Activated CD8-positive, alpha-beta memory T cell treated with anti-CD3 and anti-CD28 coated beads for 36 hours (primary cell): Measurements from ENCODE around the gene ZNF616. TPM values are rescaled to one million over a fixed set of nuclear protein-coding genes. Genes with fewer than 3 reads are reported as not detected.
"Not testable (repeated sequence)": the region's sequence is repeated elsewhere in the genome, so short reads cannot be mapped to it uniquely, and the experiment has no call there.

Source experiments
- CTCF ChIA-PET: fragments of 350-600 bp; sonication (Branson Sonifier 250); formaldehyde crosslinking; loops from one replicate; lab custom pipeline; 2021; ENCODE audit warnings: antibody characterized with exemption; lab: Charles Lee
- POLR2A ChIA-PET: fragments of 350-600 bp; sonication (Branson Sonifier 250); formaldehyde crosslinking; loops from one replicate; lab custom pipeline; 2021; ENCODE audit warnings: antibody characterized with exemption; lab: Charles Lee
- total RNA-seq, 2 experiments: library from RNA; stranded (reverse); gene quantifications; one replicate each; pipeline ENCODE4 v1.2.3, GENCODE V29; 2021

The ZNF616 gene
- total RNA-seq, 2 experiments from 2014 or later: 10.2 to 10.8 TPM

DNA sequence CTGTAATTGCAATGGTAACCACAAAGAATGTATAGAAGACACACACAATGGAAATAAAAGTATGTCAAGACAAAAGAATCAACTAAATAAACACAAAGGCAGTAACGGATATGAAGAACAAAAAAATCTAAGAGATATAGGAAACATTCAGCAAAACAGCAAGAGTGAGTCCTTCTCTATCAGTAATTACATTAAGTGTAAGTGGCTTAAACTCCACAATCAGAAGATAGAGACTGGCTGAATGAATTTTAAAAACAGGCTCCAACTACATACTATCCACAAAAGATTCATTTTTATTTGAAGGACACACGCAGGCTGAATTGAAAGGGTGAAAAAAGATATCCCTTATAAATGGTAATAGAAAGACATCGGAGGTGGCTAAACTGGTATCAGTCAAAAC is 19.5 kb downstream of the ZNF616 start:
- CTCF ChIA-PET: no interaction called here
- POLR2A ChIA-PET: no interaction called here

DNA sequence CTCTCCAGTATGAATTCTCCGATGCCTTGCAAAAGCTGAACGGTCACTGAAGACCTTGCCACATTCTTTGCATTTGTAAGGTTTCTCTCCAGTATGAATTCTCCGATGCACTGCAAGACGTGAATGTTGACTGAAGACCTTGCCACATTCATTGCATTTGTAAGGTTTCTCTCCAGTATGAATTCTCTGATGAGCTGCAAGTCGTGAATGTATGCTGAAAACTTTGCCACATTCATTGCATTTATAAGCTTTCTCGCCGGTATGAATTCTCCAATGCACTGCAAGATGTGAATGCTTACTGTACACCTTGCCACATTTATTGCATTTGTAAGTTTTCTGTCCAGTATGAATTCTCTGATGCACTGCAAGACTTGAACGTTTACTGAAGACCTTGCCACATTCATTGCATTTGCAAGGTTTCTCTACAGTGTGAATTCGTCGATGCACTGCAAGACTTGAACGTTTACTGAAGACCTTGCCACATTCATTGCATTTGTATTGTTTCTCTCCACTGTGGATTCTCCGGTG is 24.1 kb downstream of the ZNF616 start:
- POLR2A ChIA-PET: no interaction called here
- CTCF ChIA-PET: no interaction called here

DNA sequence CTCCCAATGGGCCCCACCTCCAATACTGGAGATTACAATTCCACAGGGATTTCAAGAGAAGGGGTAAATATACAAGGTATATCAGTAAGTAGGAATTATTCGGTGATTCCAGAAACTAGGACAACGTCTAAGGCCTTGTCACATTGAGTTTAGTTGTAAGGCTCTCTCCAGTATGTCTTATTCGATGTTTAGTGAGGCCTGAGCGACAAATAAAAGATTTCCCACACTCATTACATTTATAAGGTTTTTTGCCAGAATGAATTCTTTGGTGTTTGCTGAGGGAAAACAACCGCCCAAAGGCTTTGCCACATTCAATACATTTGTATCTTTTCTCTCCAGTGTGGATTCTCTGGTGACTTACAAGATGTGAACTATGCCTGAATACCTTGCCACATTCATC is 25.0 kb downstream of the ZNF616 start:
- CTCF ChIA-PET: no interaction called here
- POLR2A ChIA-PET: no interaction called here

DNA sequence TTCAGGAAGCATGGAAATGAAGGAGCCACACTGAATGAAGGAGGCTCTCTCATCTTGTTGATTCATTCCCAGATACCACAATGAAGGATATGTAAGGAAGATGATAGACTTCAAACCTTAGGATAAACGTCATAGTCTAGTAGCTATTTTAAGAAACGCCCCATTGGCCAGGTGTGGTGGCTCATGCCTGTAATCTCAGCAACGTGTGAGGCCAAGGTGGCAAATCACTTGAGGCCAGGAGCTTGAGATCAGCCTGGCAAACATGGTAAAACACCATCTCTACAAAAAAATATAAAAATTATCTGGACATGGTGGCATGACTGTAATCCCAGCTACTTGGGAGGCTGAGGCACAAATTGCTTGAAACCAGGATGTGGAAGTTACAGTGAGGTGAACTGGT is 27.1 kb downstream of the ZNF616 start:
- CTCF ChIA-PET: no interaction called here
- POLR2A ChIA-PET: no interaction called here

- ChIA-PET CTCF (no interaction called here), POLR2A (no interaction called here)
These were observed 29.0 kb downstream of the ZNF616 start for GRCh38 chr19:52110780-52111179.

DNA sequence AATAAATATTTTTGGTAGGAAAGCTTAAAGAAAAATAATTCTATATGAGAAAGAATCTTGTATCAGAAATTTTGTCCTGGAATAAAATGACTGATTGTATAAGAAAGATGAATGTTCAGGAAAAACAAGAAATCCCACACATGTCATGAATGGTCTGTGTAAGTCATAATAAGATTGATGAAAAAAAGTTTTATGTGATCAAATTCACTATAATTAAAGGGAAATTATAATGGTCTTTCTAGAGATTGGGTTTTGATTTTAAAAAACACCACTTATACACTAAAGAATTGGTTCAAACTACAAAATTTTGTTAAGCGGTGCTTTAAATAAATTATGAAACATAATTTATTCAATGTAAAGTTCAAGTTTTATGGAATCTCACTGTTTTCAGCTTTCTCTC is 37.0 kb downstream of the ZNF616 start:
- POLR2A ChIA-PET: no interaction called here
- CTCF ChIA-PET: no interaction called here

DNA sequence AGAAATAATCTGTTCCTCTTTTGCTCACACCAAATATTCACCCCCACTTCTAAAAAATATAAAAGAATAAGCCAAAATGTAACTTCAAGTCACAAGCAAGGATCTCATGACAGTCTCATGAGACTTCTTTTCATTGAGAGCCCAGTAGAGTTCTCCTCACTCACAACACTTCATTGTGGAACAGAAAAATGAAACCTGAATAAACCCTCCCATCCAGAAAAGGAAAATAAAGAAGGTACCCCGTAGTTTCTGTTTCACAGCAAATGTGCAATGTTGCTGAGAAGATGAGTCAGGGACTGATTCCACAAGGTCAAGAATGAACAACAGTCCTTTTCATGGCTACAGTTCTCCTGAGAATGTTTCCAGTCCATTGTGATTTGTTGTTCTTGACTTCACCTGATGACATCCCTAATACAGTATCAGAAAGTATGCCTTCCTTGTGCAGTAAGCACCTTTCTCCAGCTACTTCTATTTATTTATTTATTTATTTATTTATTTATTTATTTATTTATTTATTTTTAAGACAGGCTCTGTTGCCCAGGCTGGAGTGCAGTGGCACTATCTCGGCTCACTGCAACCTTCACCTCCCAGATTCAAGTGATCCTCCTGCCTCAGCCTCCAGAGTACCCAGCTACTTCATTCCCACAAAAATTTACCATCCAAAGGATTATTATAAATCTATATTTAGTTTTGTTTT is 37.7 kb downstream of the ZNF616 start:
- ChIA-PET CTCF (no interaction called here), POLR2A (no interaction called here)

DNA sequence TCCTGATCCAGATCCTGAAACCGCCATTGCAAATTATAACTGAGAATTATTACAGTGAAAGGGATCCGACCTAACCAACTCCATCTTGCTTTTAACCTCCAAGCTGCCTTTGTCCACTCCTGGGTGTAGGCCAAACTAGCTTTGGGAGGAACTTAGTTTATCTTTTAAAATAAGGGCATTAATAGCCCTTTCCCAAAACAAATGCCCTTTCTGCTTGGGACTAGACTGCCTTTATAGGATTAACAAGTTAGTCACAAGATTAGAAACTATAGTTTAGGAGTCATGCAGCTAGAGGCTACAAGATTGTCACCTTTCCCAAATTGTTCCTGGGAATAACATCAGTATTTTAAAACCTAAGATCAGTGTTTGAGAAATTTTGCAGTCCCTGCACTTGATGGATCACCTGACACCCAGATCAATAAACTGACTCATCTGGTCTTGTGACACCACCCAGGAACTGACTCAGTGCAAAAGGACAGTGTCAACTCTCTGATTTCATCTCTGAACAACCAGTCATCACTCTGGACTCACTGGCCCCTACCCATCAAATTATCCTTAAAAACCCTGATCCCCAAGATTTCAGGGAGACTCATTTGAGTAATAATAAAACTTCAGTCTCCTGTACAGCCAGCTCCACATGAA is 40.1 kb downstream of the ZNF616 start:
- POLR2A ChIA-PET: no interaction called here
- CTCF ChIA-PET: no interaction called here

GRCh38 chr19:52096416-52096815 is 43.3 kb downstream of the ZNF616 start:
- CTCF ChIA-PET: interaction anchor here (0.9 kb wide), 1 partner anchor 507 kb away, joined by 3 read pairs; no protein-coding TSS in a partner anchor
- POLR2A ChIA-PET: not testable (repeated sequence)

DNA sequence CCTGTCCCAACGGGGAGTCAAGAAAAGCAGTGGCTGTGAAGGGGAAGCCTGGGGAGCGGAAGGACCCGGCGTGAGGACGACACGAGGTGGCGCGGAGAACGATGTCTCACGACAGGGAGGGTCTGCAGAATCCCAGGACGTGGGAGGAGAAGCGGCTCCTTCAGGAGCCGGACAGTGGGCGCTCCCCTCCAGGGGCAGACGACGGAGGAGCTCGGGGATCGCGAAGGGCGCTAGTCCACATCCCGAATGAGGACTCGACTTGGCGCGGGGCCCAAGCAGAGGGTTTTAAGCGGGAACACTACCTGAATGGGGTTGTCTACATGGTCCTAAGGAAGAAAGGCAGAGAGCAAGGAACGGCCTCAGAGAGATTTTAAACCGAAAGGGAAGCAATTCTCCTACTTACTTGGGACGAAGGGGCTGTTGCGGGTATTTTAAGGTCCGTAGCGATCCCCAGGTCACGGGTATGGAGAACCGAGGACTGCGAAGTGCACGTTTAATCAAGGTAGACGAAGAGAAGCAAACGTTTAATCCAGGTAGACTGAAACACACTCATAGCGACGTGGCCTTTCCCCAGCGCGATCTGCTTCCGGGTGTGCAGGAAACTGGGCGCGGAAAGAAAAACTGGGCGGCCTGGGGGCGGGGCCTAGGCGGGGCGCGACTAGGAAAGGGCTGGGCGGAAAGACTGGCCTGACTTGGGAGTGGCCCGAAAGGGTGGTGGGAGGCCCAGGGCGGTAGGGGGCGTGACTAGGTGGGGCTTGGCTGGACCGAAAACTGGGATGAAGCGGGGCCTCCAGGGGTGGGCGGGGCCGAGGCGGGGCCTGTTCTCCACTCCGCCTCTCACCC is 44.3 kb downstream of the ZNF616 start, which contains the start of gene ZNF841:
ZNF841 (minus strand) TSS at position 594 of the 843 bp plus-strand sequence. CDS start 10,964 bp downstream, outside the sequence.
- ChIA-PET POLR2A (no interaction called here), CTCF (no interaction called here)

DNA sequence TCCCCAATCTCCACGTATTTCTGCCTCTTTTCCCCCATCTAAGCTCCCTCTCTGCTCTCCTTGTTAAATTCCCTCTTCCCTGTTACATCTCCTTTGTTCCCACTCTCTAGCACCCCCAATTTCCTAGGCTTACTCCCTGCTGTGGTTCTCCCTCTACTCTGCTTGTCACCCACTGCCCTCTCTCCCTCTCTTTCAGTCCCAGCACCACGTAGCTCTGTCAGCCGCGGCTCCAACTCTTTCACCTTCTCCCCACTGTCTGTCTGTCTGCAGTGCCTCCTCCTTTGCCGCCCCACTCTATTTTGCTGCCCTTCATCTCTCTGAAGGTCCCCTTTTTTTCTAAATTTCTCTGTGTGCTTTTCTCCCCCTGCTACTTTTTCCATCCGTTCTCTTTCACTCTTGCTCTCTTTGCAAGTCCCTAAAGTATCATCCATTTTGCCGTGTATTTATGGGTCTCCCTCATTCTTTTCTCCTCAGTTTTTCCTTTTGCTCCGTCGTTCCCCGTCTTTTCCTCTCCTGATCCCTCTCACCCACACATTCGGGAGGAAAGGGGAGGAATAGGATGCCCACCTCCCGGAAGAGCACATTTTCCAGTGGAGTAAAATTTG is 45.1 kb downstream of the ZNF616 start:
- CTCF ChIA-PET: no interaction called here
- POLR2A ChIA-PET: no interaction called here

DNA sequence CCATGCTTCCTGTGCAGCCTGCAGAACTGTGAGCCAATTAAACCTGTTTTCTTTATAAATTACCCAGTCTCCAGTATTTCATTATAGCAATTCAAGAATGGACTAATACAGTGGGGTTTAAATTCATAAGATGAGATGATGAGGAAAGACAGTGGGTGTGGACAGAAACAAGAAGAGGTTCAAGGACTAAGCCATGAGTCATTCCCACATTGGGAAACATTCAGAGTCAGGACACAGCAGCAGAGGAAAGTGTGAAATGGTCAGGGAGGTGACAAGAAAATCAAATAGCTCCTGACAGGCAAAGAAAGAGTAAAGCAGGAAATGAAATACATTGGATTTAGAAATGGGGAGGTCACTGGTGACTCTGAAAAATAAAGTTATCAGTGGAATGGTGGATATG is 53.3 kb downstream of the ZNF616 start:
- ChIA-PET CTCF (no interaction called here), POLR2A (no interaction called here)

DNA sequence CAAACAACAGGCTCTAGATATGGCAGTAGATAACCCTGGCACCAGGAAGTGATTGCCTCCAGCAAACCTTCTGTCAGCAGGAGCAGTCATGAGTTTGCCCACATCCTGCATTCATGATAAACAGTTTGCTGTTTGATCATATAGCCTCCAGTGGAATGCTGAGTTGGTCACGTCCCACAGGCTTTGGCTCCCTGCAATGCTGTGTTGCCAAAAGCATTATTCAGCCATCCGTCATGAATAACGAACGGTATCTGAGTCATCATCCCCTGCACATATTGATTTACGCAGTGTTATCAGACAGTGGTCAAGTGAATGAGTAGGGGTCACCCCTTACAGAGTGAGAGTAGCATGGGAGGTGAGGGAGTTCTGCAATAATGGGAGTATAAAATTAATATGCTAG is 69.2 kb downstream of the ZNF616 start:
- POLR2A ChIA-PET: no interaction called here
- CTCF ChIA-PET: no interaction called here

DNA sequence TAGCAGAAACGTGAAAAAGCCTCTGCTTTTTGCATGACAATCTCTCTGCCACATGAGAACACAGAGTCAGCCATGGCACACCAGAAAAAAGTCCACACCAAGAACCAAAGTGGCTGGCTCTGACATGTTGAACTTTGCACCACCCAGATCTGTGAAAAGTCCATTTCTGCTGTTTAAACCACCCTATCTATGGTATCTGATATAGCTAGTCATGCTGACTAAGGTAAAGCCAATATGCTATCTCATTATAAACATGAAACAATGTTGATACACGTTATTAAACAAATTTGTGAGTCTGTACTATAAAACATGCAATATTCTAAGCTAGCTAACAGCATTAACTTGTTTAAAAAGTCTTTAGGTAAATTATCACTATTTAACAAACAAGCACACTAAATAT is 70.1 kb downstream of the ZNF616 start:
- ChIA-PET POLR2A (interaction anchor here (0.6 kb wide), 1 partner anchor 82 kb away, joined by 7 read pairs; no protein-coding TSS in a partner anchor), CTCF (no interaction called here)

- POLR2A ChIA-PET: no interaction called here
- CTCF ChIA-PET: no interaction called here
These were observed 73.4 kb downstream of the ZNF616 start for GRCh38 chr19:52066258-52066863.

DNA sequence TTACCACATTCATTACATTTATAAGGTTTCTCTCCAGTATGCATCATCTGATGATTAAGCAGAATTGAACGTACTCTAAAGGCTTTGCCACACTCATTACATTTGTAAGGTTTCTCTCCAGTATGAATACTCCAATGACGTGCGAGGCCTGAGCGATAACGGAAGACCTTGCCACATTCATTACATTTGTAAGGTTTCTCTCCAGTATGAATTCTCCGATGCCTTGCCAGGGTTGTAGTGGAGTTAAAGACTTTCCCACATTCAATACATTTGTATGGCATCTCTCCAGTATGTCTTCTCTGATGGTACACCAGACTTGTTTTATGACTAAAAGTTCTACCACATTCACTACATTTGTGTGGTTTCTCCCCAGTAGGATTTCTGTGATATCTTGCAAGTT is 74.3 kb downstream of the ZNF616 start:
- CTCF ChIA-PET: no interaction called here
- POLR2A ChIA-PET: no interaction called here
